Measurements from ENCODE around the gene ARF6.

GRCh38 chr14:49898485-49898884 is 5.6 kb downstream of the ARF6 start:
- no peak for TF ChIP-seq CTCF (IDR thresholded peaks at IDR 0.05; ENCODE audit: low read depth, low read length)
- TF ChIP-seq MYC (IDR thresholded peaks at IDR 0.05; ENCODE audit: low read depth, low read length): no peak
- no peak for TF ChIP-seq POLR2A (IDR thresholded peaks at IDR 0.05; ENCODE audit: extremely low read depth, insufficient read length)
- TF ChIP-seq MAX (IDR thresholded peaks at IDR 0.05; ENCODE audit: low read depth, low read length): no peak

Data from NB4 (cell line).